Panc1 (cell line): ENCODE results near the gene RFTN1. TPM values are rescaled to one million over a fixed set of nuclear protein-coding genes. Genes with fewer than 3 reads are reported as not detected.

Experiments used
- ATAC-seq: fragments of 200-7000 bp; cut with Tn5 transposase; 2 replicates; pipeline ENCODE4 v1.9.1; 2020; ENCODE audit warnings: mild to moderate bottlenecking, moderate library complexity
- BruUV-seq: library from RNA; stranded (reverse); fragments of 400-500 nt; replicated peaks from 2 replicates; lab custom pipeline; 2021; lab: Mats Ljungman, UMichigan
- CTCF ChIA-PET: fragments of 300-600 bp; sonication (Branson Sonifier 250); formaldehyde crosslinking; loops from one replicate; lab custom pipeline; 2022; ENCODE audit warnings: antibody characterized with exemption; lab: Charles Lee
- POLR2A ChIA-PET: fragments of 300-600 bp; sonication (Branson Sonifier 250); formaldehyde crosslinking; loops from one replicate; lab custom pipeline; 2022; ENCODE audit warnings: antibody characterized with exemption; lab: Charles Lee
- DNase-seq: peaks from one replicate; pipeline ENCODE4 v3.0.0-alpha.2; 2010; ENCODE audit warnings: low read depth, low spot score
- H3K27ac ChIP-seq: 2 replicates; pipeline ENCODE4 v1.5.1; 2011; ENCODE audit warnings: mild to moderate bottlenecking, low read length, inconsistent platforms
- H3K27me3 ChIP-seq: fragments of 200-500 bp; sonication (Bioruptor generic); 2 replicates; pipeline ENCODE4 v1.6.0; 2014; ENCODE audit warnings: low read length, inconsistent platforms; ENCODE audit not compliant: control insufficient read depth, insufficient read depth
- H3K36me3 ChIP-seq: fragments of 200-500 bp; sonication (Bioruptor generic); 2 replicates; pipeline ENCODE4 v1.5.1; 2014; ENCODE audit warnings: inconsistent platforms, mild to moderate bottlenecking, low read length, moderate library complexity; ENCODE audit not compliant: control insufficient read depth, insufficient read depth
- H3K4me1 ChIP-seq: 2 replicates; pipeline ENCODE4 v1.5.1; 2011; ENCODE audit warnings: inconsistent platforms, mild to moderate bottlenecking, low read length, moderate library complexity; ENCODE audit not compliant: control insufficient read depth, insufficient read depth
- H3K4me3 ChIP-seq, 2 experiments: 2 replicates each; pipeline ENCODE4 v1.5.1; 2011 to 2012; ENCODE audit warnings: low read depth in 2 of 2, low read length in 2 of 2, mild to moderate bottlenecking in 2 of 2, inconsistent platforms in 1 of 2, moderate library complexity in 1 of 2
- H3K9me3 ChIP-seq: fragments of 200-500 bp; sonication (Bioruptor generic); 2 replicates; pipeline ENCODE4 v1.5.1; 2014; ENCODE audit warnings: low read depth, mild to moderate bottlenecking, inconsistent platforms, low read length, moderate library complexity; ENCODE audit not compliant: control insufficient read depth, insufficient read depth
- POLR2AphosphoS5 ChIP-seq: IDR thresholded peaks from 2 replicates; pipeline ENCODE4 v1.6.1; 2012; ENCODE audit warnings: mild to moderate bottlenecking, low read depth, low read length, moderate library complexity
- SIN3A ChIP-seq: IDR thresholded peaks from 2 replicates; pipeline ENCODE4 v1.6.1; 2012; ENCODE audit warnings: low read depth, mild to moderate bottlenecking, low read length, moderate library complexity, borderline replicate concordance; ENCODE audit not compliant: insufficient read depth
- TCF7L2 ChIP-seq: IDR thresholded peaks from 2 replicates; pipeline ENCODE4 v1.6.1; 2011; ENCODE audit warnings: mild to moderate bottlenecking, low read depth, low read length, inconsistent platforms
- in situ Hi-C: cut with HindIII; loops from 2 replicates; pipeline ENCODE4 v1.10.0; 2016; ENCODE audit warnings: low sequenced_read_pairs, low pct_unique_long_range_greater_than_20kb
- intact Hi-C: fragments of 100-400 bp; cut with micrococcal nuclease; formaldehyde crosslinking; loops from one replicate; pipeline ENCODE4 v1.10.0; 2022; ENCODE audit not compliant: unreplicated experiment
- total RNA-seq: library from RNA; stranded (reverse); gene quantifications from one replicate; pipeline ENCODE4 v1.2.1, GENCODE V29; 2021; ENCODE audit not compliant: unreplicated experiment
- TF ChIP-seq, protein P1 (sequence below): fragments of 450-650 bp; IDR thresholded peaks from 2 replicates; pipeline ENCODE4 v1.5.1; 2017; ENCODE audit warnings: mild to moderate bottlenecking
- TF ChIP-seq, protein P2 (sequence below), 2 experiments: IDR thresholded peaks; 2 replicates each; pipeline ENCODE4 v1.6.1; 2011 to 2012; ENCODE audit warnings: low read depth in 2 of 2, control low read depth in 1 of 2, low read length in 1 of 2, mild to moderate bottlenecking in 1 of 2, moderate library complexity in 1 of 2; ENCODE audit not compliant: insufficient read depth in 1 of 2

The RFTN1 gene
- total RNA-seq, 1 experiment from 2014 or later, result 0.90 TPM

DNA sequence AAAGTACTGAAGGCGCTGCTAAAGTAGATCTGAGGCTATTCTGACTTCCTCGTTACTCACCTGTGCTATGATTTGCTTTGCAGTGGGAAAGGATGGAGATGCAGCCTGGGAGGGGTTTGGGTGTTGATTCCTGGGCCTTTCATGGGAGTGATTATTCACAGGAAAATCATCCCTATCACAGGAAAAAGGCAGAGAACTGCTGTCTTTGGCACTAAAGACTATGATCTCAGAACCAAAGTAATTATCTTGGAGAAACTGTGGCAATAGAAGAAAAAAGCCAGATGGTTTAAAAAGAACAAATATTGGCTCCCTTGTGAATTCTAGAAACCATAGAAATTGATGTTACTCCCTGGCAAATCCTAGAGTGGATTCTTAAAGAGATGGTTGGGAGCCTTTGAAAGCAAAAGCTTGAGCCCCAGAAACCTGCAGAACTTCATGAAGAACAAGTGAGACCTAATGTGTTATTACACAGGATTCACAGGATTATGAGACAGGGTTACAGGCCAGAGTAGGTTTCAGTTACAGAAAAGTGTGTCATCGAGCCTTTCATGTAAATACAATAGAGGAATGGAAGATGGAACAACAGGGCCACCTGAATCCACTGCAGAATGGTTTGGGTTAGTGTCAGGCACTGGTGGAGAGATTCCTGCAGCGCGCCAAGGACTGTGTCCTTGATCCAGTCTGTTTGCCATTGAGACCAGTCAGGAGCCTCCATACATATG is 162.7 kb downstream of the RFTN1 start:
- Histone ChIP-seq H3K9me3 (no peaks in the 10 kb centered on the region), H3K27ac (no peak overlapping the region), H3K4me3 (no peak overlapping the region), H3K36me3 (no peaks in the 10 kb centered on the region), H3K27me3 (no peaks in the 10 kb centered on the region), H3K4me1 (no peaks in the 10 kb centered on the region)
- POLR2A ChIA-PET, result no interaction called here
- intact Hi-C loops (no loop called here), in situ Hi-C loops (no loop called here)
- BruUV-seq, result no TSS peak
- ATAC-seq, result no peak
- DNase-seq, result no peak
- TF ChIP-seq SIN3A (no peak), TCF7L2 (no peak), POLR2AphosphoS5 (no peak)
- TF ChIP-seq, protein P1, sequence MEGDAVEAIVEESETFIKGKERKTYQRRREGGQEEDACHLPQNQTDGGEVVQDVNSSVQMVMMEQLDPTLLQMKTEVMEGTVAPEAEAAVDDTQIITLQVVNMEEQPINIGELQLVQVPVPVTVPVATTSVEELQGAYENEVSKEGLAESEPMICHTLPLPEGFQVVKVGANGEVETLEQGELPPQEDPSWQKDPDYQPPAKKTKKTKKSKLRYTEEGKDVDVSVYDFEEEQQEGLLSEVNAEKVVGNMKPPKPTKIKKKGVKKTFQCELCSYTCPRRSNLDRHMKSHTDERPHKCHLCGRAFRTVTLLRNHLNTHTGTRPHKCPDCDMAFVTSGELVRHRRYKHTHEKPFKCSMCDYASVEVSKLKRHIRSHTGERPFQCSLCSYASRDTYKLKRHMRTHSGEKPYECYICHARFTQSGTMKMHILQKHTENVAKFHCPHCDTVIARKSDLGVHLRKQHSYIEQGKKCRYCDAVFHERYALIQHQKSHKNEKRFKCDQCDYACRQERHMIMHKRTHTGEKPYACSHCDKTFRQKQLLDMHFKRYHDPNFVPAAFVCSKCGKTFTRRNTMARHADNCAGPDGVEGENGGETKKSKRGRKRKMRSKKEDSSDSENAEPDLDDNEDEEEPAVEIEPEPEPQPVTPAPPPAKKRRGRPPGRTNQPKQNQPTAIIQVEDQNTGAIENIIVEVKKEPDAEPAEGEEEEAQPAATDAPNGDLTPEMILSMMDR, result no peak
- TF ChIP-seq, protein P2, sequence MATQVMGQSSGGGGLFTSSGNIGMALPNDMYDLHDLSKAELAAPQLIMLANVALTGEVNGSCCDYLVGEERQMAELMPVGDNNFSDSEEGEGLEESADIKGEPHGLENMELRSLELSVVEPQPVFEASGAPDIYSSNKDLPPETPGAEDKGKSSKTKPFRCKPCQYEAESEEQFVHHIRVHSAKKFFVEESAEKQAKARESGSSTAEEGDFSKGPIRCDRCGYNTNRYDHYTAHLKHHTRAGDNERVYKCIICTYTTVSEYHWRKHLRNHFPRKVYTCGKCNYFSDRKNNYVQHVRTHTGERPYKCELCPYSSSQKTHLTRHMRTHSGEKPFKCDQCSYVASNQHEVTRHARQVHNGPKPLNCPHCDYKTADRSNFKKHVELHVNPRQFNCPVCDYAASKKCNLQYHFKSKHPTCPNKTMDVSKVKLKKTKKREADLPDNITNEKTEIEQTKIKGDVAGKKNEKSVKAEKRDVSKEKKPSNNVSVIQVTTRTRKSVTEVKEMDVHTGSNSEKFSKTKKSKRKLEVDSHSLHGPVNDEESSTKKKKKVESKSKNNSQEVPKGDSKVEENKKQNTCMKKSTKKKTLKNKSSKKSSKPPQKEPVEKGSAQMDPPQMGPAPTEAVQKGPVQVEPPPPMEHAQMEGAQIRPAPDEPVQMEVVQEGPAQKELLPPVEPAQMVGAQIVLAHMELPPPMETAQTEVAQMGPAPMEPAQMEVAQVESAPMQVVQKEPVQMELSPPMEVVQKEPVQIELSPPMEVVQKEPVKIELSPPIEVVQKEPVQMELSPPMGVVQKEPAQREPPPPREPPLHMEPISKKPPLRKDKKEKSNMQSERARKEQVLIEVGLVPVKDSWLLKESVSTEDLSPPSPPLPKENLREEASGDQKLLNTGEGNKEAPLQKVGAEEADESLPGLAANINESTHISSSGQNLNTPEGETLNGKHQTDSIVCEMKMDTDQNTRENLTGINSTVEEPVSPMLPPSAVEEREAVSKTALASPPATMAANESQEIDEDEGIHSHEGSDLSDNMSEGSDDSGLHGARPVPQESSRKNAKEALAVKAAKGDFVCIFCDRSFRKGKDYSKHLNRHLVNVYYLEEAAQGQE (IDR thresholded peaks at IDR 0.05; ENCODE audit: insufficient read depth in 1 of 2, low read depth in 2 of 2, low read length in 1 of 2), result no peak
- CTCF ChIA-PET, result no interaction called here

DNA sequence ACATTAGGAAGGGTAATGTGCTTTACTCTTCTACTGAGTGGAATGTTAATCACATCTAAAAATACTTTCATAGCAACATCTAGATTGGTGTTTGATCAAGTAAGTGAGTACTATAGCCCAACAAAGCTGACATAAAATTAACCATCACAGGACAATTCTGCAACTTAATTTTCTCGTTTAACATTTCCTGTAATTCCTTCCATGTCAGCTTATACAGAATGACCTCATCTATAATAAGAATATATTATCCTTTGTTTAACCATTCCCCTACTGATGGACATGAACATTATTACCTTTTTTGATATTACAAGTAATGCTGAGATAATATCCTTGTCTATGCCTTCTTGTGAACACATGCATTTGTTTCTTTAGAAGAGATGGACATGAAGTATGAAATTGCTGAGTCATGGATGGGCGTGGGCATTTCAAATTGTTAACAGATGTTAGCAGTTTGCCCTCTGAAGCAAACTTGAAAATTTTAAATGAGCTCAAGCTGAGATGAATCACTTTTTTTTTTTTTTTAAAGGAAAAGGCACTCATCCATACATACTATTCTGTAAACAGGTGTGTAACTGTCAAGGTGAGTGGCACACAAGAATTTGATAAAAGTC is 163.4 kb downstream of the RFTN1 start:
- TF ChIP-seq SIN3A (no peak), TCF7L2 (no peak), POLR2AphosphoS5 (no peak)
- TF ChIP-seq, protein P1, result no peak
- TF ChIP-seq, protein P2 (IDR thresholded peaks at IDR 0.05; ENCODE audit: insufficient read depth in 1 of 2, low read depth in 2 of 2, low read length in 1 of 2), result no peak
- no peaks in the 10 kb centered on the region for H3K9me3 ChIP-seq
- DNase-seq (no peak), ATAC-seq (no peak)
- ChIA-PET POLR2A (no interaction called here), CTCF (no interaction called here)
- intact Hi-C loops, result no loop called here
- no TSS peak for BruUV-seq
- no peak overlapping the region for H3K27ac ChIP-seq
- no peaks in the 10 kb centered on the region for H3K4me1 ChIP-seq
- H3K27me3 ChIP-seq, result no peaks in the 10 kb centered on the region
- in situ Hi-C loops, result no loop called here
- H3K36me3 ChIP-seq, result no peaks in the 10 kb centered on the region
- no peak overlapping the region for H3K4me3 ChIP-seq
